Fibroblast of lung (primary cell): ENCODE measurements around the gene CEP97.

ENCODE experiments used
- CTCF ChIP-seq, 2 donors: IDR thresholded peaks in 1 of 2; conservative IDR thresholded peaks in 1 of 2; 1 replicate in 1 of 2; 2 replicates in 1 of 2; pipeline ENCODE4 v1.5.1; 2011 to 2012; ENCODE audit warnings: low read length in 2 of 2, control low read depth in 1 of 2, inconsistent platforms in 1 of 2, low read depth in 1 of 2, mild to moderate bottlenecking in 1 of 2
- EZH2 ChIP-seq: IDR thresholded peaks from 2 replicates; pipeline ENCODE4 v1.5.1; 2012; ENCODE audit warnings: low read length, control low read depth, mild to moderate bottlenecking; ENCODE audit errors: missing control alignments

- no peak for TF ChIP-seq CTCF (conservative IDR thresholded peaks at IDR 0.05 in 1 of 2, IDR thresholded peaks at IDR 0.05 in 1 of 2; ENCODE audit: low read depth in 1 of 2, low read length in 2 of 2)
- TF ChIP-seq EZH2 = no peak
These were observed at the start of gene CEP97 for GRCh38 chr3:101724329-101725193.
